ENCODE data around the gene INPP4B. TPM values are rescaled to one million over a fixed set of nuclear protein-coding genes. Genes with fewer than 3 reads are reported as not detected.
"Not testable (repeated sequence)": the region's sequence is repeated elsewhere in the genome, so short reads cannot be mapped to it uniquely, and the experiment has no call there.

INPP4B gene
- polyA plus RNA-seq, 6 donors from 2014 or later = 0.13 to 0.39 (median 0.16) TPM; not detected in 1

- no peaks in the 10 kb centered on the region for H3K27me3 Mint-ChIP-seq
- peaks cover 0 to 4% (median 0%) of the 10 kb centered on the region in 7 donors for H3K9me3 Mint-ChIP-seq
- H3K36me3 Mint-ChIP-seq = no peaks in the 10 kb centered on the region
- no peak for ATAC-seq (ENCODE audit: low read depth in 2 of 2)
- no peaks in the 10 kb centered on the region for H3K4me1 Mint-ChIP-seq
- no peak overlapping the region for H3K4me3 Mint-ChIP-seq
- H3K27ac Mint-ChIP-seq = no peak overlapping the region
- DNase-seq = no peak
Observed at GRCh38 chr4:142815834-142816233, 30.3 kb downstream of the INPP4B start.

GRCh38 chr4:142813388-142813787 is 32.7 kb downstream of the INPP4B start:
- DNase-seq = no peak
- Mint-ChIP-seq H3K4me1 (no peaks in the 10 kb centered on the region), H3K9me3 (no peaks in the 10 kb centered on the region)

GRCh38 chr4:142812091-142812490 is 34.0 kb downstream of the INPP4B start:
- no peaks in the 10 kb centered on the region for H3K27me3 Mint-ChIP-seq
- H3K36me3 Mint-ChIP-seq = no peaks in the 10 kb centered on the region
- DNase-seq = no peak
- no peak for ATAC-seq (ENCODE audit: low read depth in 2 of 2)
- H3K4me3 Mint-ChIP-seq = no peak overlapping the region
- H3K27ac Mint-ChIP-seq = no peak overlapping the region
- no peaks in the 10 kb centered on the region for H3K9me3 Mint-ChIP-seq
- no peaks in the 10 kb centered on the region for H3K4me1 Mint-ChIP-seq

More at GRCh38 chr4:142813388-142813787, 32.7 kb downstream of the INPP4B start:
- Mint-ChIP-seq H3K27ac (no peak overlapping the region), H3K27me3 (no peaks in the 10 kb centered on the region), H3K36me3 (no peaks in the 10 kb centered on the region), H3K4me3 (no peak overlapping the region)
- ATAC-seq (ENCODE audit: low read depth in 2 of 2) = no peak

- no peaks in the 10 kb centered on the region for H3K4me1 Mint-ChIP-seq
- H3K27me3 Mint-ChIP-seq = no peaks in the 10 kb centered on the region
- no peaks in the 10 kb centered on the region for H3K9me3 Mint-ChIP-seq
- no peak for DNase-seq
- no peak overlapping the region for H3K4me3 Mint-ChIP-seq
- no peak for ATAC-seq (ENCODE audit: low read depth in 2 of 2)
- H3K36me3 Mint-ChIP-seq = no peaks in the 10 kb centered on the region
- H3K27ac Mint-ChIP-seq = no peak overlapping the region
Observed at GRCh38 chr4:142811034-142811433, 35.1 kb downstream of the INPP4B start.

- ATAC-seq (ENCODE audit: low read depth in 2 of 2) (no peak), DNase-seq (no peak)
- no peak overlapping the region for H3K27ac Mint-ChIP-seq
- H3K4me1 Mint-ChIP-seq = no peaks in the 10 kb centered on the region
- H3K36me3 Mint-ChIP-seq = no peaks in the 10 kb centered on the region
- H3K4me3 Mint-ChIP-seq = no peak overlapping the region
- H3K9me3 Mint-ChIP-seq = no peaks in the 10 kb centered on the region
- no peaks in the 10 kb centered on the region for H3K27me3 Mint-ChIP-seq
Observed at GRCh38 chr4:142809559-142809958, 36.5 kb downstream of the INPP4B start.

GRCh38 chr4:142803879-142804278 is 42.2 kb downstream of the INPP4B start:
- not testable (repeated sequence) for H3K4me1 Mint-ChIP-seq

GRCh38 chr4:142801966-142802365 is 44.1 kb downstream of the INPP4B start:
- no peak for ATAC-seq (ENCODE audit: low read depth in 2 of 2)
- H3K27me3 Mint-ChIP-seq = no peaks in the 10 kb centered on the region
- no peaks in the 10 kb centered on the region for H3K4me1 Mint-ChIP-seq
- H3K27ac Mint-ChIP-seq = no peak overlapping the region
- DNase-seq = no peak
- peaks cover 0 to 5% (median 0%) of the 10 kb centered on the region in 7 donors for H3K9me3 Mint-ChIP-seq
- H3K4me3 Mint-ChIP-seq = no peak overlapping the region
- H3K36me3 Mint-ChIP-seq = no peaks in the 10 kb centered on the region

More at GRCh38 chr4:142803879-142804278, 42.2 kb downstream of the INPP4B start:
- H3K4me3 Mint-ChIP-seq; H3K27ac Mint-ChIP-seq; H3K27me3 Mint-ChIP-seq; H3K9me3 Mint-ChIP-seq; H3K36me3 Mint-ChIP-seq; ATAC-seq (ENCODE audit: low read depth in 2 of 2); DNase-seq: not testable (repeated sequence)

GRCh38 chr4:142781114-142781513 is 65.0 kb downstream of the INPP4B start:
- Mint-ChIP-seq H3K4me1 (no peaks in the 10 kb centered on the region), H3K27me3 (no peaks in the 10 kb centered on the region), H3K4me3 (no peak overlapping the region), H3K36me3 (no peaks in the 10 kb centered on the region), H3K27ac (no peak overlapping the region), H3K9me3 (peaks cover 0 to 4% (median 0%) of the 10 kb centered on the region in 7 donors)
- no peak for DNase-seq
- no peak for ATAC-seq (ENCODE audit: low read depth in 2 of 2)

- ATAC-seq (ENCODE audit: low read depth in 2 of 2) = no peak
- Mint-ChIP-seq H3K4me3 (no peak overlapping the region), H3K4me1 (no peaks in the 10 kb centered on the region), H3K36me3 (no peaks in the 10 kb centered on the region), H3K27ac (no peak overlapping the region), H3K9me3 (peaks cover 0 to 4% (median 0%) of the 10 kb centered on the region in 7 donors), H3K27me3 (no peaks in the 10 kb centered on the region)
- no peak for DNase-seq
Observed at GRCh38 chr4:142778900-142779299, 67.2 kb downstream of the INPP4B start.

GRCh38 chr4:142778430-142778829 is 67.7 kb downstream of the INPP4B start:
- ATAC-seq (ENCODE audit: low read depth in 2 of 2) (no peak), DNase-seq (no peak)
- Mint-ChIP-seq H3K9me3 (peaks cover 0 to 4% (median 0%) of the 10 kb centered on the region in 7 donors), H3K27me3 (no peaks in the 10 kb centered on the region), H3K27ac (no peak overlapping the region), H3K4me3 (no peak overlapping the region), H3K4me1 (no peaks in the 10 kb centered on the region), H3K36me3 (no peaks in the 10 kb centered on the region)

- DNase-seq (no peak), ATAC-seq (ENCODE audit: low read depth in 2 of 2) (no peak)
- Mint-ChIP-seq H3K36me3 (no peaks in the 10 kb centered on the region), H3K27me3 (no peaks in the 10 kb centered on the region), H3K9me3 (peaks cover 0 to 4% (median 0%) of the 10 kb centered on the region in 7 donors), H3K4me1 (no peaks in the 10 kb centered on the region), H3K27ac (no peak overlapping the region), H3K4me3 (no peak overlapping the region)
Observed at GRCh38 chr4:142777045-142777743, 68.9 kb downstream of the INPP4B start.

GRCh38 chr4:142776026-142776425 is 70.1 kb downstream of the INPP4B start:
- Mint-ChIP-seq H3K27me3 (no peaks in the 10 kb centered on the region), H3K4me1 (no peaks in the 10 kb centered on the region), H3K27ac (no peak overlapping the region), H3K9me3 (peaks cover 0 to 3% (median 0%) of the 10 kb centered on the region in 7 donors), H3K4me3 (no peak overlapping the region), H3K36me3 (no peaks in the 10 kb centered on the region)
- ATAC-seq (ENCODE audit: low read depth in 2 of 2) (no peak), DNase-seq (no peak)

- no peaks in the 10 kb centered on the region for H3K27me3 Mint-ChIP-seq
- ATAC-seq (ENCODE audit: low read depth in 2 of 2) = no peak
- no peak overlapping the region for H3K4me3 Mint-ChIP-seq
- H3K36me3 Mint-ChIP-seq = no peaks in the 10 kb centered on the region
- H3K4me1 Mint-ChIP-seq = no peaks in the 10 kb centered on the region
- no peak overlapping the region for H3K27ac Mint-ChIP-seq
- DNase-seq = no peak
- peaks cover 0 to 5% (median 0%) of the 10 kb centered on the region in 7 donors for H3K9me3 Mint-ChIP-seq
Observed at GRCh38 chr4:142773505-142773904, 72.6 kb downstream of the INPP4B start.

- no peak for ATAC-seq (ENCODE audit: low read depth in 2 of 2)
- Mint-ChIP-seq H3K4me1 (no peaks in the 10 kb centered on the region), H3K36me3 (no peaks in the 10 kb centered on the region), H3K9me3 (no peaks in the 10 kb centered on the region), H3K27ac (no peak overlapping the region), H3K4me3 (no peak overlapping the region), H3K27me3 (no peaks in the 10 kb centered on the region)
- no peak for DNase-seq
Observed at GRCh38 chr4:142762280-142762679, 83.8 kb downstream of the INPP4B start.
